ENCODE measurements around the gene ANKRD12. TPM values are rescaled to one million over a fixed set of nuclear protein-coding genes. Genes with fewer than 3 reads are reported as not detected.

ANKRD12 gene
- total RNA-seq, 4 donors from 2014 or later: 84.7 to 137 (median 122) TPM

DNA sequence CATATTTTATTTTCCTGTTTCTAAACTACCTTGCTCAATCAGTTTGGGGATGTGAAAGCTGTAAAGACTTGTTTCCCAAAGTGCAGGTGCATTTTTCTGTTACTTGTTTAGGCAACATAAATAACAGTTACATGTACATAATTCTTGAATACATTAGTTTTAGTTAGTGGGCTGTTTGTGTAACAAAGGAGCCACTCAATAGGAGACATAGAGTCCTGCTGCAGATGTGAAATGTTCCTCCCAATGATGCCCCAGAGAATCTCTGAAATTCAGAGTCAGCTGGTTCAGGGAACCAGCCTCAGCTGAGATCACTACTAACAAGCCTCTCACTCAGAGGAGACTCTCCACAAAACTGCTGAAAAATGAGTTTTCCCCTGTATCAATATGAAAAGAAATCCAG, 106.4 kb downstream of the ANKRD12 start:
- no peaks in the 10 kb centered on the region for H3K9me3 ChIP-seq
- no peak overlapping the region for H3K27ac ChIP-seq
- TF ChIP-seq POLR2A (IDR thresholded peaks at IDR 0.05) (no peak), EP300 (IDR thresholded peaks at IDR 0.05) (no peak), POLR2AphosphoS5 (IDR thresholded peaks at IDR 0.05) (no peak)
- TF ChIP-seq, protein P1, sequence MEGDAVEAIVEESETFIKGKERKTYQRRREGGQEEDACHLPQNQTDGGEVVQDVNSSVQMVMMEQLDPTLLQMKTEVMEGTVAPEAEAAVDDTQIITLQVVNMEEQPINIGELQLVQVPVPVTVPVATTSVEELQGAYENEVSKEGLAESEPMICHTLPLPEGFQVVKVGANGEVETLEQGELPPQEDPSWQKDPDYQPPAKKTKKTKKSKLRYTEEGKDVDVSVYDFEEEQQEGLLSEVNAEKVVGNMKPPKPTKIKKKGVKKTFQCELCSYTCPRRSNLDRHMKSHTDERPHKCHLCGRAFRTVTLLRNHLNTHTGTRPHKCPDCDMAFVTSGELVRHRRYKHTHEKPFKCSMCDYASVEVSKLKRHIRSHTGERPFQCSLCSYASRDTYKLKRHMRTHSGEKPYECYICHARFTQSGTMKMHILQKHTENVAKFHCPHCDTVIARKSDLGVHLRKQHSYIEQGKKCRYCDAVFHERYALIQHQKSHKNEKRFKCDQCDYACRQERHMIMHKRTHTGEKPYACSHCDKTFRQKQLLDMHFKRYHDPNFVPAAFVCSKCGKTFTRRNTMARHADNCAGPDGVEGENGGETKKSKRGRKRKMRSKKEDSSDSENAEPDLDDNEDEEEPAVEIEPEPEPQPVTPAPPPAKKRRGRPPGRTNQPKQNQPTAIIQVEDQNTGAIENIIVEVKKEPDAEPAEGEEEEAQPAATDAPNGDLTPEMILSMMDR (IDR thresholded peaks at IDR 0.05): no peak
- H3K36me3 ChIP-seq: peaks cover 0 to 52% of the 10 kb centered on the region in 2 donors
- H3K4me1 ChIP-seq: no peaks in the 10 kb centered on the region
- H3K27me3 ChIP-seq: no peaks in the 10 kb centered on the region
- ATAC-seq: no peak
- H3K4me3 ChIP-seq: no peak overlapping the region

DNA sequence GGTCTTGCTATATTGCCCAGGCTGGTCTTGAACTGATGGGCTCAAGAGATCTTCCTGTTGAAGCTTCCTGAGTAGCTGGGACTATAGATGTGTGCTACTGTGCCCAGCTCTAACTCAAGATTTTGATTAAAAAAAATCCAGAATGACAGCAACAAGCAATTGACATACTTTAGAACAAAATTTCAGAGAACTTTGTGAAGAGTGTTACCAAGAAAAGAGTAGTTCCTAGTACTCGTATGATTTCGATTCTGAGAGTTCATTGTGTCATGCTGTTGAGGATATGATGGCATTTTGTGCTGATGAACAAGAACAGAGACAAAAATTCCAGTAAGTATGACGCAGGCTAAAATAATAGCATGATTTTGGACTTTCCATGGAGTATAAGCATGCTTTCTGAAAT, 107.8 kb downstream of the ANKRD12 start:
- WGBS, 2 donors (ENCODE audit: low coverage in 1 of 2): 100% methylated on average over 3 of the region's 3 CpGs
- H3K36me3 ChIP-seq: peaks cover 0 to 40% of the 10 kb centered on the region in 2 donors
- no peak overlapping the region for H3K4me3 ChIP-seq

DNA sequence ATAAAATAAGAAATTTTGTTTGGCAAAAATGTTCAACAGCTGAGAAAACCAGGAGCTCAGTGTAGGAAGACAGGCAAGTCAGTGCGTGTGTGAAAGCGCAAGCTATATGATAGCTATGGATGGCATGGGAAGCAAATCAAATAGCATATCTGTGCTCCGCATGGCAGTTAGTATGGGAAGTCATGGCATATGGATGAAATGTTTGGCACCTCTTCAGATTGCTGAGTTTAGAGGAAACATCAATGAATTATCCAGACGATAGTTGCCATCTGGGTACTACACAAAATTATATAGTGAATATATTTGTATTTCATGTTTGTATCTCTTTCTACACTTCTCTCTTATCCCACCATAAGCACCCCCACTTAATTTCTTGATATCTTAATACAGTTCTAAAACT, 112.1 kb downstream of the ANKRD12 start:
- no peaks in the 10 kb centered on the region for H3K27me3 ChIP-seq
- TF ChIP-seq POLR2A (IDR thresholded peaks at IDR 0.05) (no peak), POLR2AphosphoS5 (IDR thresholded peaks at IDR 0.05) (no peak), EP300 (IDR thresholded peaks at IDR 0.05) (no peak)
- TF ChIP-seq, protein P1 (IDR thresholded peaks at IDR 0.05): no peak
- no peaks in the 10 kb centered on the region for H3K4me1 ChIP-seq
- no peak for ATAC-seq
- no peak overlapping the region for H3K4me3 ChIP-seq
- no peaks in the 10 kb centered on the region for H3K9me3 ChIP-seq
- 93 to 94% methylated on average over 4 of the region's 4 CpGs for WGBS, 2 donors (ENCODE audit: low coverage in 1 of 2)
- H3K36me3 ChIP-seq: peaks cover 0 to 30% of the 10 kb centered on the region in 2 donors
- H3K27ac ChIP-seq: no peak overlapping the region

More for the DNA sequence above, 107.8 kb downstream of the ANKRD12 start:
- Histone ChIP-seq H3K27ac (no peak overlapping the region), H3K4me1 (no peaks in the 10 kb centered on the region), H3K27me3 (no peaks in the 10 kb centered on the region), H3K9me3 (no peaks in the 10 kb centered on the region)
- TF ChIP-seq, protein P1 (IDR thresholded peaks at IDR 0.05): no peak
- TF ChIP-seq POLR2AphosphoS5 (IDR thresholded peaks at IDR 0.05) (no peak), POLR2A (IDR thresholded peaks at IDR 0.05) (no peak), EP300 (IDR thresholded peaks at IDR 0.05) (no peak)
- ATAC-seq: no peak

DNA sequence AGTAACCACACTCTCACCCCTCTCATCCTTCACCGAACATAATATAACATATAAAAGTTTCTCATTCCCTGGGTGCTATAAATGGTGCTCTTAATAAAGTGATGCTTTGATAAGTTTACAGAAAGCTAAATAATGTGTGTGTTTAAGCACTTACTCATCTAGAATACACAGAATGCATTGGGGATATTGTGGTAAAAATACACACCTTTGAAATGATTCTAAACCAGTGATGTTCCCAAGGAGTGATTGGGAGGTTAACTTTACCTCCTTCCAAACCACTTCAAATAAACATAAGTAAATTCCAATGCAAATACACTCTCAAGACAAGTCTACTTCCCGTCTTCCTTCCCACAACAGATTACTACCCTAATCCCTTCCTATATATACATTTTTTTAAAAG, 112.7 kb downstream of the ANKRD12 start:
- WGBS, 2 donors (ENCODE audit: low coverage in 1 of 2): 61 to 71% methylated on average over 2 of the region's 2 CpGs
- H3K27ac ChIP-seq: no peak overlapping the region
- TF ChIP-seq POLR2A (IDR thresholded peaks at IDR 0.05) (no peak), POLR2AphosphoS5 (IDR thresholded peaks at IDR 0.05) (no peak), EP300 (IDR thresholded peaks at IDR 0.05) (no peak)
- TF ChIP-seq, protein P1 (IDR thresholded peaks at IDR 0.05): no peak
- peaks cover 0 to 30% of the 10 kb centered on the region in 2 donors for H3K36me3 ChIP-seq
- H3K27me3 ChIP-seq: no peaks in the 10 kb centered on the region
- H3K4me3 ChIP-seq: no peak overlapping the region
- no peaks in the 10 kb centered on the region for H3K4me1 ChIP-seq
- H3K9me3 ChIP-seq: no peaks in the 10 kb centered on the region
- no peak for ATAC-seq

DNA sequence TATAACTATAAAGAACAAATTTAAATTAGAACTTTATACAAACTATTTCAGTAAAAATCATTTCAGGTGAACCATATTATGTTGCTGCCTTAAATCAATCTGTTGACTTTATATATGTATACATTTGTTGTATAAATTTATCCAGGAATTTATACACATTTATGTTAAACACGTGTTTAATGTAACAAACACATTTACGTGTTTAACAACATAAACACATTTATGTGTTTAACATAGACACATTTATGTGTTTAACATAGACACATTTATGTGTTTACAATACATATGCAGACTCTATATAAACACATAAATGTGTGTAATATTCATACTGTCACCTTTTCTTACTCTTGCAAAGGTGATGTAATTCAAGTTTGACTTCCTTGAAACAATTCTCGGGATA, 122.6 kb downstream of the ANKRD12 start:
- H3K9me3 ChIP-seq: no peaks in the 10 kb centered on the region
- no peak overlapping the region for H3K4me3 ChIP-seq
- H3K27ac ChIP-seq: no peak overlapping the region
- ATAC-seq: no peak
- 79 to 84% methylated on average over 2 to 3 of the region's 3 CpGs for WGBS, 2 donors (ENCODE audit: low coverage in 1 of 2)
- no peaks in the 10 kb centered on the region for H3K27me3 ChIP-seq
- TF ChIP-seq, protein P1 (IDR thresholded peaks at IDR 0.05): no peak
- TF ChIP-seq POLR2A (IDR thresholded peaks at IDR 0.05): no peak
- TF ChIP-seq EP300 (IDR thresholded peaks at IDR 0.05): no peak
- no peak for TF ChIP-seq POLR2AphosphoS5 (IDR thresholded peaks at IDR 0.05)
- peaks cover 0 to 12% of the 10 kb centered on the region in 2 donors for H3K36me3 ChIP-seq
- no peaks in the 10 kb centered on the region for H3K4me1 ChIP-seq
